HUDEP-2 (cell line): Measurements from ENCODE around the gene CCDC88C.

Experiments
- DNase-seq, 76 experiments: peaks; one replicate each; lab custom pipeline; 2025; ENCODE audit not compliant: unreplicated experiment in 76 of 76; lab: John Stamatoyannopoulos, UW

CCDC88C gene

GRCh38 chr14:91352728-91353692 lies 64.6 kb downstream of the CCDC88C start:
- DNase-seq = no peak

- no peak for DNase-seq
Observed at GRCh38 chr14:91352053-91352452, 65.6 kb downstream of the CCDC88C start.

- no peak for DNase-seq
Observed at GRCh38 chr14:91351512-91351862, 66.1 kb downstream of the CCDC88C start.

GRCh38 chr14:91350813-91351511 lies 66.7 kb downstream of the CCDC88C start:
- DNase-seq = no peak

- DNase-seq = no peak
Observed at GRCh38 chr14:91350483-91350812, 67.2 kb downstream of the CCDC88C start.

- DNase-seq = no peak
Observed at GRCh38 chr14:91349481-91350074, 68.0 kb downstream of the CCDC88C start.

GRCh38 chr14:91348845-91349465 lies 68.7 kb downstream of the CCDC88C start:
- peak in 49 of 76 experiments; percentile 8 to 74 (median 40) for DNase-seq

- no peak for DNase-seq
Observed at GRCh38 chr14:91346838-91347173, 70.8 kb downstream of the CCDC88C start.

GRCh38 chr14:91344096-91344495 lies 73.5 kb downstream of the CCDC88C start:
- no peak for DNase-seq

GRCh38 chr14:91343051-91343450 lies 74.6 kb downstream of the CCDC88C start:
- no peak for DNase-seq

- DNase-seq = no peak
Observed at GRCh38 chr14:91342206-91342760, 75.3 kb downstream of the CCDC88C start.

GRCh38 chr14:91341751-91342154 lies 75.9 kb downstream of the CCDC88C start:
- no peak for DNase-seq

GRCh38 chr14:91341334-91341733 lies 76.3 kb downstream of the CCDC88C start:
- no peak for DNase-seq

GRCh38 chr14:91339671-91340369 lies 77.8 kb downstream of the CCDC88C start:
- DNase-seq = no peak

GRCh38 chr14:91339076-91339475 lies 78.5 kb downstream of the CCDC88C start:
- no peak for DNase-seq

GRCh38 chr14:91338379-91338778 lies 79.2 kb downstream of the CCDC88C start:
- no peak for DNase-seq

GRCh38 chr14:91337699-91338335 lies 79.8 kb downstream of the CCDC88C start:
- no peak for DNase-seq

- DNase-seq = no peak
Observed at GRCh38 chr14:91336093-91336450, 81.5 kb downstream of the CCDC88C start.

- no peak for DNase-seq
Observed at GRCh38 chr14:91335191-91336092, 82.2 kb downstream of the CCDC88C start.
